ENCODE results near the gene ATXN1.
"Not testable (repeated sequence)": the region's sequence is repeated elsewhere in the genome, so short reads cannot be mapped to it uniquely, and the experiment has no call there.

The ATXN1 gene

GRCh38 chr6:16720861-16721260, 40.4 kb downstream of the ATXN1 start:
- DNase-seq (ENCODE audit: low spot score), result no peak

- no peak for DNase-seq (ENCODE audit: low spot score)
These were observed 41.8 kb downstream of the ATXN1 start for GRCh38 chr6:16719488-16719887.

DNA sequence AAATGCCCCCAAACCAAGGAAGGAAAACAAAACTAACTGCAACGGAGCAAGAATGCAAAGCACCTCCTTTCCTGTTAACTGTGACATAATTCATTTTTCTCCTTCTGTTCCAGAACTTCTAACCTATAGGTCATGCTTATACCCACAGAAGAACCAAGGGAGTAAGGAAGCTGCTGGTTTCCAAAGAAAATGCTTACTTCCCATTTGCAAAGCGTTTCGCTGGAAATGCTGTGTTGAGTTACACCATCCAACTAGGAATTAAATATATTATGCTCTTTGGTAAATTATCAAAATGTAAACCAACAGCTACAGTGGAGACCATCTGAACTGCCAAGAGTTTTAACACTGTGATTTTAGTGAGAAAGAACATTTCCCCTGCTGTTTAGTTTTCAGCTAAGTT, 42.9 kb downstream of the ATXN1 start:
- DNase-seq (ENCODE audit: low spot score), result no peak

GRCh38 chr6:16717275-16717942, 43.9 kb downstream of the ATXN1 start:
- no peak for DNase-seq (ENCODE audit: low spot score)

GRCh38 chr6:16716321-16716858, 44.9 kb downstream of the ATXN1 start:
- no peak for DNase-seq (ENCODE audit: low spot score)

DNA sequence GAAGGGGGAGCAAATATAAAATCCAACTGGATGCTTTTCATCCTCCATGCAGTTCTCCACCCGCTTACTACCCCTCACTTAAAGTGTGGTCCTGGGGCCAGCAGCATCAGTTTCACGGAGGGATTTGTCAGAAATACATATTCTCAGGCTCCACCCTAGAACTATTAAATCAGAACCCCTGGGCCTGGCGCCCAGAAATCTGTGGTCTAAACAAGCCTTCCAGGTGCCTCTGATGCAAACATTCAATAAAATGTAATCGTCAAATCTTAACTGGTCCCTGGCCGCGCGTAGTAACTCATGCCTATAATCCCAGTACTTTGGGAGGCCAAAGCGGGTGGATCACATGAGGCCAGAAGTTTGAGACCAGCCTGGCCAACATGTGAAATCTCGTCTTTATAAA, 47.7 kb downstream of the ATXN1 start:
- DNase-seq (ENCODE audit: low spot score), result no peak

GRCh38 chr6:16712931-16713484, 48.3 kb downstream of the ATXN1 start:
- DNase-seq (ENCODE audit: low spot score), result peak; percentile 42

- DNase-seq (ENCODE audit: low spot score), result no peak
These were observed 48.9 kb downstream of the ATXN1 start for GRCh38 chr6:16712255-16712930.

DNA sequence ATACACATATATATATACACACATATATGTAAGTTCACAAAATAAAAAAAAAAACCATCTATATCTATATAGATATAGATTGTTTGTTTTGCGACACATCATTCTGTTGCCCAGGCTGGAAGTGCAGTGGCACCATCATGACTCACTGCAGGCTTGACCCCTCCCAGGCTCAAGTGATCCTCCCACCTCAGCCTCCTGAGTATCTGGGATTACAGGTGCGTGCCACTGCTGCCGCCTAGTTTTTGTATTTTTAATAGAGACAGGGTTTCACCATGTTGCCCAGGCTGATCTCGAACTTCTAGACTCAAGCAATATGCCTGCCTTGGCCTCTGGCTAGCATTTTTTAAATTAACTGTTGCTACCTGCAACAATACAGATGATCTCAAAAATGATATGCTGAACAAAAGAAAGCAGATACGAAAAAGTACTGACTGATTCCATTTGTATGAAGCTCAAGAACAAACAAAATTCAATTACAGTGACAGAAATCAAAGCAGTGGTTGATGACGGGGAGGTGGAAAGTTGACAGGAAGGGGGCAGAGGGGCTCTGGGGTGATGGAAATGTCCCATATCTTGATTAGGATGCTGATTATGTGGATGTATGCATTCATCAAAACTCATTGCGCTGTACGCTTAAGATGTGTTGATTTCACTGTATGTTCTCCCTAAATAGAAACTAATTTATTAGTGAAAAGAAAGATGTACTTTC, 49.6 kb downstream of the ATXN1 start:
- DNase-seq (ENCODE audit: low spot score), result peak; percentile 81

GRCh38 chr6:16706911-16707783, 54.1 kb downstream of the ATXN1 start:
- no peak for DNase-seq (ENCODE audit: low spot score)

DNA sequence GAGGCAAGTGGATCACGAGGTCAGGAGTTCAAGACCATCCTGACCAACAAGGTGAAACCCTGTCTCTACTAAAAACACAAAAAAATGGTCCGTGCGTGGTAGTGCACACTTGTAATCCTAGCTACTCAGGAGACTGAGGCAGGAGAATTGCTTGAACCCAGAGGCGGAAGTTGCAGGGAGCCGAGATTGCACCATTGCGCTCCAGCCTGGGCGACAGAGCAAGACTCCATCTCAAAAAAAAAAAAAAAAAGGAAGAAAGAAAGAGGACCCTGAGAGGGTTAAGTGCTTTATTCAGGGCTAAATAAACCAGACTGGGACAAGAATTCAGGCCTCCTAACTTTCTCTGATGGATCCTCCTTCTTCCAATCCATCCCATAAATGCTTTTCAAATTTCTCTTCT, 54.8 kb downstream of the ATXN1 start:
- not testable (repeated sequence) for DNase-seq (ENCODE audit: low spot score)

DNA sequence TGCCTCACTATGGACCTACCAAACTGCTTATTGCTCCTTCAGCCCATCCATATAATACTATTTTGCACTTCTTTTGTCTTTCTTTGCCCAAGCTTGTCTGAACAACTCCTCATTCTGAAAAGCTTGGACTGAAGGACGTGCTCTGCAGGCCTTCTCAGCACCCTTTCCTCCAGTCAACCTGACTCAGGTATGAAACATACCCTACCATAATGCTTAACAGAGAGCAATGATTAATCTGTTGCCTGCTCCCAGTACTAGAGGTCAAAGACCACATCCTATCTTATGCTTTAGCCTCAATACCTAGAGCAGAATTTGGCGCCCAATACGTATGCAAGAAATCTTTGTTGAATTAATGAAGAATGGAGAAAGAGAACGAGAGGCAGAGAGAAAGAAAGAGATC, 55.2 kb downstream of the ATXN1 start:
- no peak for DNase-seq (ENCODE audit: low spot score)

DNA sequence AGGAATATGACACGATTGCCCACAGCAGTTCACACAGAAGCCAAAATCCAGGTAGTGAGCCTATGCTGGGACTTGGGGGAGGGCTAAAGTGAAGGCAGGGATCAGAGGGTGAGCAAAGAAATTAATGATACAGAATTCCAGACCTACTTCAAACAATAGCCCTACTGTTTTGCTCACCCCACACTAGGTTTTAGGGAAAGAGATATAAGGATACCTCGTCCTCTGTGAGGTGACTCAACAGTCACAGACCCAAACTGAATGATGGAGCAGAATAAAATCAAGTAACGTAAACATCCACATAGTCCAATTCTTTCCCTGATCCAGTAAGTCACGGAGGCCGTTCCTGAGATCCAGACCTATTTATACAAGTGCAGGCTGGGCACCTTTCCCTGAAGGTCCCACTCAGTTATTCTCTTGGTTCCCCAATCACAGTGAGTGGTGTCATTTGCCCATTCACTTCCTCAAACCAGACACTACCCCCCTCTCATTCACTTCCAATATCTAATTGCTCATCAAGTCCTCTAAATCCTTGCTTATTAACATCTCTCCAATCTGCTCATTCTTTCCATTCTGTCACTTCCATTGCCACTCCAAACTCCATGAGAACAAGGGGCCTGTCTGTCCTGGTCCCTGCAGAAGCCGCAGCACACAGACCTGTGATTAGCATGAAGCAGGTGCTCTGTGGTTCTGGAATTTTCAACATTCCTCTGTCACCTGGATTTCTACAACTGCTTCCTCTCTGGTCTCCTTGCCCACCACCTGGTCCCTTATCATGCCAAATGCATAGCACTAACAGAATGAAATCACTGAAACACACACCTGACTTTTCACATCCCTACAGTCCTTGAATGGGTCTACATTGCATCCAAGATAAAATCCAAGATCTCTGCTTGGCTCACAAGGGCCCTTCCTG, 55.9 kb downstream of the ATXN1 start:
- DNase-seq (ENCODE audit: low spot score), result no peak

GRCh38 chr6:16704401-16705045, 56.7 kb downstream of the ATXN1 start:
- DNase-seq (ENCODE audit: low spot score), result no peak

- DNase-seq (ENCODE audit: low spot score), result not testable (repeated sequence)
These were observed 58.5 kb downstream of the ATXN1 start for GRCh38 chr6:16702627-16703378.

- no peak for DNase-seq (ENCODE audit: low spot score)
These were observed 60.4 kb downstream of the ATXN1 start for GRCh38 chr6:16700916-16701234.

DNA sequence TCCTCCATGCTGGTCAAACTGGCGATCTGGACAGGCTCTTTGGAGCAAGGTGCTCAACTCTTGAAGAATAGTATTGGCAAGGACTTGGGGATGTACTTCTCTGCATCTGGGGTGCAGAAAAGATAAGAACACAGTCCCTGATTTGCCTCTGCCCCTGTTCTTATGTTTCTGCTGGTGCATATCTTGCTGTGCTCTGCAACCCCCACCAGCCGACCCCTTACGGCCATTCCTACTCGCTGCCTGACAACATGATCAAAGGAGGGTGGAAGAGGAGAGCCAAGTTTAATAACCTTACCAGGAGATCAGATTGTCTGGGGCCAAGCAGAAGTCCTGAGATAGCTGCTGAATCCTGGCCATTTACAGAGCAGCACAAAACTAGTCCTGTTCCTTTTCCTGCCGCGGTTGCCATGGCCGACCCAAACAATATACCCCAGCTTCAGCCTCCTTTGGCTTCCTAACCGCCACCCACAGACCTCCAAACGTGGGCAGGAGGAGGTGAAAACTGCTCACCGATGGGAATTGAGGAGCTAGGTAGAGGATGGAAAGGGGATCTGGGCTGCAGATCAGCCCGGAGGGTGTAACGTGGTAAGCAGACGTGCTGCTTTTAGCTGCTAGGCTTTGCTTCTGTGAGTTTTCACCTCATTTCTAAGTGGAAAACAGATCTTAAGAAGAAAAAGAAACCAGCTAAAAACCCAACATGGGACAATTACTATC, 60.9 kb downstream of the ATXN1 start:
- no peak for DNase-seq (ENCODE audit: low spot score)

- peak; percentile 73 for DNase-seq (ENCODE audit: low spot score)
These were observed 62.0 kb downstream of the ATXN1 start for GRCh38 chr6:16698997-16699868.
